ENCODE data around the gene ROS1. TPM values are rescaled to one million over a fixed set of nuclear protein-coding genes. Genes with fewer than 3 reads are reported as not detected.

The ROS1 gene
- total RNA-seq, 1 donor from 2014 or later = 163 TPM

DNA sequence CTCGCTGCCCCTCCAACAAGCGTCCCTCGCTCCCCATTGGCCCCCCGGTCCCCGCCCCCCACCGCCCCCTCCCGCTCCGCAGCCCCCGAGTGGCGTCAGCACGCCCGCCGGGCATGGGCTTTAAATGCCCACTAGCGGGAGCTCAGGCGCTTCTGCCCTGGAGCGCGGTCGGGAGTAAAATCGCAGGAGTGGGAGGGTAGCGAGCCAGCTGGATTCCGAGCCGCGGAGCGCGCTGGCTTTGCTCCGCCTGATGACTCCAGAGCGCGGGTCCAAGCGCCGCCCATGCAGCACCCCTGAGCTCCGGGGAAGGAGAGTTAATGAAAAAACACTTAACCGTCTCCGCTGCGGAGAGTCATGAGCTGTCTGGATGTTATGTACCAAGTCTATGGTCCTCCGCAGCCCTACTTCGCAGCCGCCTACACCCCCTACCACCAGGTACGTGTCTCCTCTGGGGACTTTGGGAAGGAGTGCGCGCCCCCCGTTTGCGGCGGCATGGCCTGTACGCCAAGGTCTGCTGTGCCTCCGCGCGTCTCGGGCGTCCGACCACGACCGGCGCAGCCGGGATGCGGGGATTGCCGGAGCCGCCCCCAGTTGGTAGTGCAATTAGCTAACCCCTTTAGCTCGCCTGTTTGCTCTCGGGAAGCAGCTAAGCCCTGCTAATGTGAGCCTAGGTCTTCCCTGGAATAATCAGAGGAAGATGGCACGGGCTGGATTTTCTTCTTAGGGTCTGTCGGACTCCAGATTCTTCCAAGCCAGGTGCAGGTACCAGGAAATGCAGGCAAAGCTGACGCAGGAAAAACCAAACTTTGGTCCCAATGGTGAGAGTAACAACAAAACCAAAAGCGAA is 160.1 kb downstream of the ROS1 start, which contains the start of gene VGLL2:
Gene VGLL2, plus strand, starts transcription at position 149 of the 847 bp plus-strand sequence. Its CDS starts 206 bp downstream, at position 355.
- Histone ChIP-seq H3K9me3 (no peaks in the 10 kb centered on the region), H3K36me3 (no peaks in the 10 kb centered on the region), H3K4me3 (peak within 1 kb of the TSS; percentile 37), H3K27me3 (peaks cover 92% of the 10 kb centered on the region), H3K4me1 (peaks cover 13% of the 10 kb centered on the region), H3K27ac (no peak within 1 kb of the TSS)
- ATAC-seq (peak; percentile 72), DNase-seq (peak; percentile 71)
- TF ChIP-seq, protein P1, sequence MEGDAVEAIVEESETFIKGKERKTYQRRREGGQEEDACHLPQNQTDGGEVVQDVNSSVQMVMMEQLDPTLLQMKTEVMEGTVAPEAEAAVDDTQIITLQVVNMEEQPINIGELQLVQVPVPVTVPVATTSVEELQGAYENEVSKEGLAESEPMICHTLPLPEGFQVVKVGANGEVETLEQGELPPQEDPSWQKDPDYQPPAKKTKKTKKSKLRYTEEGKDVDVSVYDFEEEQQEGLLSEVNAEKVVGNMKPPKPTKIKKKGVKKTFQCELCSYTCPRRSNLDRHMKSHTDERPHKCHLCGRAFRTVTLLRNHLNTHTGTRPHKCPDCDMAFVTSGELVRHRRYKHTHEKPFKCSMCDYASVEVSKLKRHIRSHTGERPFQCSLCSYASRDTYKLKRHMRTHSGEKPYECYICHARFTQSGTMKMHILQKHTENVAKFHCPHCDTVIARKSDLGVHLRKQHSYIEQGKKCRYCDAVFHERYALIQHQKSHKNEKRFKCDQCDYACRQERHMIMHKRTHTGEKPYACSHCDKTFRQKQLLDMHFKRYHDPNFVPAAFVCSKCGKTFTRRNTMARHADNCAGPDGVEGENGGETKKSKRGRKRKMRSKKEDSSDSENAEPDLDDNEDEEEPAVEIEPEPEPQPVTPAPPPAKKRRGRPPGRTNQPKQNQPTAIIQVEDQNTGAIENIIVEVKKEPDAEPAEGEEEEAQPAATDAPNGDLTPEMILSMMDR (IDR thresholded peaks at IDR 0.05) = no peak
- intact Hi-C loops (cut with DNase I) = no loop called here

DNA sequence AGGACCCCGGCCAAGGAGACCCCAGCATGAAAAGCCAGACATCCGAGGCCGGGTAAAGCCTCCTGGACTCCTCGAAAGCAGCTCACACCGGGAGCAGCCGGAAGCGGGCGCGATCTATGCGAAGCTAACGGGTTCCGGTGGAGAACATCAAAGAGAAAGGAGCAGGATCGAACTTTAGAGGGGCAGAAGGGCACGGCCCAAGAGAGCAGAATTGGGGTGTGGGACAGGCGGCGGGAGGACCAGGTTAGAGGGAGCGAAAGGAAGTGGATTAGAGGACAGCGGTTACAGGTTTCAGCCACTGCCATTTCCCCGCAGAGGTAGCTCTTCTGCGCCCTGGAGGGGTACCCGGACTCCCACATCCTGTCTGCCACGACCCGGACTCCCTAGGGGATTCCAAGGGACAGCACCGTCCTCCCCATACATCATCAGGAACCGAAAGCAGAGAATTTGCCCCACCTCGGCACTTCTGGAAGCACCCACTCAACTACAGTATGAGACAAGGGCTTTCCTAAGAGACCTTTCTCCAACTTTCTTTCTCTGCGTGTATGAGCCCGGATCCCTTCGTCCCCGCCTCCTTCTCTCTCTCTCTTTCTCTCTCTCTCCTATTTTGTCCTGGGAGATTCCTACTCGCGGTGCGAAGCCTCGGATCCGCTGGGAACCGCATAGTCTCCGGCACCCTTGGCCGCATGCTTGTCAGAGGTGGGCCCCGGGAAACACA is 160.9 kb downstream of the ROS1 start:
- H3K9me3 ChIP-seq = no peaks in the 10 kb centered on the region
- H3K36me3 ChIP-seq = no peaks in the 10 kb centered on the region
- peak overlapping the region; percentile 37 for H3K4me3 ChIP-seq
- peak; percentile 43 for ATAC-seq
- TF ChIP-seq, protein P1 (IDR thresholded peaks at IDR 0.05) = no peak
- H3K27ac ChIP-seq = no peak overlapping the region
- intact Hi-C loops (cut with DNase I) = no loop called here
- no peak for DNase-seq
- peaks cover 13% of the 10 kb centered on the region for H3K4me1 ChIP-seq
- H3K27me3 ChIP-seq = peaks cover 85% of the 10 kb centered on the region

DNA sequence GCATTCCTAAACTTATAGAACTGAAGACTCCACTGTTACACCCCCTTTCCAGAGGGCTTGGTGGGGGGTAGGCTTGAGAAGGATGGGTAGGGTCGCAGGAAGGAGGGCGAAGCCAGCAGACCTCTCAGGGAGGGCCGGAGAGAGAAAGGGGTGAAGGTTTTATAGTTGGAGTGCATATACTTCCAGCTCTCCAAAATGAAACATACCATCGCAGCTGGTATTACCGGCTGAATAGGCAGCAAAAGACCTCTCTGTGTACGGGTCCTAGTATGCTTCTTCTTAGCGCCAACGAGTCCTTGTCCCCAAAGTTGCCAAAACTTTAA is 161.4 kb downstream of the ROS1 start:
- peak; percentile 10 for ATAC-seq

DNA sequence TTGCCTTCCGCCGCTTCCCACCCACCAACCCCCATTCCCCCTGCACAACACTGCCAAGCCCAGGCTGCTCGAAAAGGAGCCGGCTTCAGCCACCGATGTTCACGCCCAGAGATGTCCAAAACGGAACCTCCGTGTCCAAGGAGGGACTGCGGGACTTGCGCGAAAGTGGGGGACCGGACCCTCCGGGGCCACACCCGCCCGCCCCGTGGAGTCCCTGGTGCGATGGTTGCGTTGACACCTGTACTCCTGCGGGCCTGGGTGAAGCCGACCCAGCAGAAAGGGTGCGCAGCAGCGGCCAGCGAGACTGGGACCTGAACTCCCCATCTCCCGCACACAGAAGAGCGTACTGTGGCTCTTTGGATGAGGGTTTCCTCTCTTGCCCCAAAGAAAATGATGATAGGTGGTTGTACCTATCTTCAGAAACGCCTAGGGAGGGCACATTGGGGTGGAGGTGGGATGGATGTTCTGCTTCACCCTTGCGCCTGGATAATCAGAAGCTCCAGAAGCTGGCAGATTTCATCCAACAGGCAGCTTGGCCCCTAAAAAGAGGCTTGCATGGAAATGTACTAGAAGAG is 162.3 kb downstream of the ROS1 start:
- intact Hi-C loops (cut with DNase I) = no loop called here
- Histone ChIP-seq H3K9me3 (no peaks in the 10 kb centered on the region), H3K27me3 (peaks cover 71% of the 10 kb centered on the region), H3K27ac (no peak overlapping the region), H3K4me3 (no peak overlapping the region), H3K36me3 (no peaks in the 10 kb centered on the region), H3K4me1 (peaks cover 13% of the 10 kb centered on the region)
- ATAC-seq (peak; percentile 6), DNase-seq (no peak)
- TF ChIP-seq, protein P1 (IDR thresholded peaks at IDR 0.05) = no peak

More for the DNA sequence above, 161.4 kb downstream of the ROS1 start:
- peaks cover 80% of the 10 kb centered on the region for H3K27me3 ChIP-seq
- H3K9me3 ChIP-seq = no peaks in the 10 kb centered on the region
- H3K36me3 ChIP-seq = no peaks in the 10 kb centered on the region
- H3K27ac ChIP-seq = no peak overlapping the region
- peaks cover 13% of the 10 kb centered on the region for H3K4me1 ChIP-seq
- no peak for DNase-seq
- peak overlapping the region; percentile 37 for H3K4me3 ChIP-seq
- TF ChIP-seq, protein P1 (IDR thresholded peaks at IDR 0.05) = no peak
- intact Hi-C loops (cut with DNase I) = no loop called here

DNA sequence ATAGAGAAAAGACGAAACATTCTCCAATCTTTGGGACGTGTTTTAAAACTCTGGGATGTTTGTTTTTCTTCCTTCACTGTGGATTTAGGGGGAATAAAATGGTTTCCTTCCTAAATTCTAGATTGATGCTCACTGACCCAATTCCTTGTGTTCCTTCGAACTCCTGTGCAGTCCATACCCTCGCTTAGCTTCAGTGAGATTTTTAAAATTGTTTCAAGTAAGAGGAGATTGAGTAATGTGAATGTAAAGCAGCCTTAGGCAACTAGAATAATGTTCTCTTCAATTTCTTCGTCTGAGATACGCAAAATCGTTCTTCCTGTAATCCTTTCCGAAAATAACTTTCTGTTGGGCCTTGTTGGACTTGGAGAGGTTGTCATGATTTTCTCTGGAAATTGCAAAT is 162.9 kb downstream of the ROS1 start:
- intact Hi-C loops (cut with DNase I) = no loop called here
- Histone ChIP-seq H3K27ac (no peak overlapping the region), H3K9me3 (no peaks in the 10 kb centered on the region), H3K36me3 (no peaks in the 10 kb centered on the region), H3K27me3 (peaks cover 65% of the 10 kb centered on the region), H3K4me3 (no peak overlapping the region), H3K4me1 (peaks cover 13% of the 10 kb centered on the region)
- ATAC-seq = no peak
- TF ChIP-seq, protein P1 (IDR thresholded peaks at IDR 0.05) = no peak
- no peak for DNase-seq
